GM19395 (cell line): ENCODE data around the gene NAA10.
"Not testable (repeated sequence)": the region's sequence is repeated elsewhere in the genome, so short reads cannot be mapped to it uniquely, and the experiment has no call there.

Source experiments
- ATAC-seq: cut with Tn5 transposase; IDR thresholded peaks from one replicate; pipeline ENCODE4 v1.9.1; 2021; ENCODE audit warnings: mild to moderate bottlenecking, moderate library complexity; ENCODE audit not compliant: unreplicated experiment

NAA10 gene

GRCh38 chrX:153934762-153935325 lies at the start of gene NAA10:
Gene NAA10, minus strand, starts transcription at chrX:153935037. Its CDS starts 133 bp downstream, at chrX:153934904.
- ATAC-seq: peak; percentile 81

GRCh38 chrX:153983321-153983801 lies 48.5 kb upstream of the NAA10 start:
- no peak for ATAC-seq

DNA sequence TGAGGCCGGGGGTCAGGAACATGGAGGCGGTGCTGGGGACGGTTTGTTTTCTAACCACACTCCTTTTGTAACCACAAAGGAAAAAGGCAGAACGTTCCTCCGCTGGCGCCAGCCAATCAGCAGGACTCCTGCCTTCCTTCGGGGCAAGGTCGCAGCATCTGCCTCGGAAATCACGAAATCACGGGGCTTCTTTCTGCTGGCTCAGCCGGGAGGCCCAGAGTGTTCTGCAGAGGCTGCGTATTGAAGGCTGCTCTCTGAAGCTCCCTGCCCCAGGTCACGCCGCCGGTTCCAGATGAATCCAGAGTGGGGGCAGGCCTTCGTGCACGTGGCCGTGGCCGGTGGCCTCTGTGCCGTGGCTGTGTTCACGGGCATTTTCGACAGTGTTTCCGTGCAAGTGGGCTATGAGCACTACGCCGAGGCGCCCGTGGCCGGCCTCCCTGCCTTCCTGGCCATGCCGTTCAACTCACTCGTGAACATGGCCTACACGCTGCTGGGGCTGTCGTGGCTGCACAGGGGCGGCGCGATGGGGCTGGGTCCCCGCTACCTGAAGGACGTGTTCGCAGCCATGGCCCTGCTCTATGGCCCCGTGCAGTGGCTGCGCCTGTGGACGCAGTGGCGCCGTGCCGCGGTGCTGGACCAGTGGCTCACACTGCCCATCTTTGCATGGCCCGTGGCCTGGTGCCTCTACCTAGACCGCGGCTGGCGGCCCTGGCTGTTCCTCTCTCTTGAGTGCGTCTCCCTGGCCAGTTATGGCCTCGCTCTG lies 47.1 kb upstream of the NAA10 start:
- ATAC-seq: no peak

DNA sequence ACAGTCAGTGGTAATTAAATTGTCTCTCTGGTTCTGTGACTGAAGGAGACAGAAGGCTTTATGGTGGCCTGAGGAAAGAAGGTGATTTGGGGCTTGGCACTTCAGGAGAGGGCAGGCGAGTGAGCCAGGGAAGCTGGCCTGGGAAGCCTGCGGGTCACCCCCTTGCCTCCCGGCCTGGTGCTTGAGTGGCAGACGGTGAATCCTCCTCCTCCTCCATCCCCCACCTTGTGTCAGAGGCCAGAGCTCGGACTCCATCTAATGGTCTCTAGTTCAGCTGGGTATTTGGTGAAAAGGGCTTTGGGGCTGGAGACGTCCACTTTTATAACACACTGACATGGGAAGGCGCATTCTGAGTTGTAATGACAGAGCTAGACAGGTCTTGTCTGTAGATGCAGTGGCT lies 46.4 kb upstream of the NAA10 start:
- ATAC-seq: no peak

DNA sequence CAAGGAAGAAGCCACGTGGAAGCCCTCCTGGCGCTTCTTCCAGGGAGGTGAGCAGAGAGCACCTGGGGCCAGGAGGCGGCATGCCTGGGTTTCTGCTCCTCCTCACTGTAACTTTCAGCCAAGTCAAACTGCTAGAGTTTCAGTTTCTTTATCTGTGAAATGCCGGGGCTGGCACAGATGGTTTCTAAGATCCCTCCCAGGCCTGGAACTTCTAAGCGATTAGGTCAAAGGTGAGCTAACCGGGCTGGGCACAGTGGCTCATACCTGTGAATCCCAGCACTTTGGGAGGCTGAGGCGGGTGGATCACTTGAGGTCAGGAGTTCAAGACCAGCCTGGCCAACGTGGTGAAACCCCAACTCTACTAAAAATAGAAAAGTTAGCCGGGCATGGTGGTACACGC lies 45.6 kb upstream of the NAA10 start:
- not testable (repeated sequence) for ATAC-seq

- ATAC-seq: no peak
Observed at GRCh38 chrX:153974726-153975286, 40.0 kb upstream of the NAA10 start.

DNA sequence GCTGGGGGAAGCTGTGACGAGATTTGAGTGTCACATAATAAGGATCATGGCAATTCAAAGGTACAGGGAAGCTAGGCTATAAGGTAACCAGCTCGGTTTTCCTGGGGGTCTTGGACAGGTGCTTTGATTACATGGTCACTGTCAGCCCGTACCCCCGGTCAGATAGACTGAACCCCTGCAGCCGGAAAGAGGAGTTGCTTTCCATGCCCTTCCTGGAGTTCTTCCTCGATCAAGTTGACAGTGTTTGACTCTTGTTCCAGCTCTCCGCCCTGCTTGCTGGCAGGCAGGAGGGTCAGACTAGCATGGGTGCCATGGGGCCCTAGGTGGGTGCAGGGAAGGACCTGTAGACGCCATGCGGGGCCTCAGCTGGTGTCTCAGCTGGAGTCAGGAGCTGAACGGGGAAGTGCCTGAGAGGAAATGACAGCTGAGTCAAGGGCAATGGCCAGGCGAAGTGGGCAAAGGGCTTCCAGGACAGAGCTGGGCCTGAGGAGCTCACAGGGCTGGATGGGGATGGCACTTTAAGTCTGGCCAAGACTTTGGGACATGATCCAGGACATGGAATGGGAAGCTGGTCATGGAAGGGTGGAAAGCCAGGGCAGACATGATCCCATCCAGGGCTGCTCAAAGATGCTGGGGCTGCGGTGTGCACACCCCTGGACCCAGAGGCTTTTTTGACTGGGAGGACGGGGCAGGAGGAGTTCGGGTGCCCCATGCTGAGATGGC lies 39.3 kb upstream of the NAA10 start:
- no peak for ATAC-seq

GRCh38 chrX:153973127-153974002 lies 38.5 kb upstream of the NAA10 start:
- ATAC-seq: no peak

- ATAC-seq: peak; percentile 54
Observed at GRCh38 chrX:153972368-153973126, 37.7 kb upstream of the NAA10 start, which contains the start of gene TMEM187. Gene TMEM187, plus strand, starts transcription at chrX:153972754. Its CDS starts 9,309 bp downstream, at chrX:153982063.

DNA sequence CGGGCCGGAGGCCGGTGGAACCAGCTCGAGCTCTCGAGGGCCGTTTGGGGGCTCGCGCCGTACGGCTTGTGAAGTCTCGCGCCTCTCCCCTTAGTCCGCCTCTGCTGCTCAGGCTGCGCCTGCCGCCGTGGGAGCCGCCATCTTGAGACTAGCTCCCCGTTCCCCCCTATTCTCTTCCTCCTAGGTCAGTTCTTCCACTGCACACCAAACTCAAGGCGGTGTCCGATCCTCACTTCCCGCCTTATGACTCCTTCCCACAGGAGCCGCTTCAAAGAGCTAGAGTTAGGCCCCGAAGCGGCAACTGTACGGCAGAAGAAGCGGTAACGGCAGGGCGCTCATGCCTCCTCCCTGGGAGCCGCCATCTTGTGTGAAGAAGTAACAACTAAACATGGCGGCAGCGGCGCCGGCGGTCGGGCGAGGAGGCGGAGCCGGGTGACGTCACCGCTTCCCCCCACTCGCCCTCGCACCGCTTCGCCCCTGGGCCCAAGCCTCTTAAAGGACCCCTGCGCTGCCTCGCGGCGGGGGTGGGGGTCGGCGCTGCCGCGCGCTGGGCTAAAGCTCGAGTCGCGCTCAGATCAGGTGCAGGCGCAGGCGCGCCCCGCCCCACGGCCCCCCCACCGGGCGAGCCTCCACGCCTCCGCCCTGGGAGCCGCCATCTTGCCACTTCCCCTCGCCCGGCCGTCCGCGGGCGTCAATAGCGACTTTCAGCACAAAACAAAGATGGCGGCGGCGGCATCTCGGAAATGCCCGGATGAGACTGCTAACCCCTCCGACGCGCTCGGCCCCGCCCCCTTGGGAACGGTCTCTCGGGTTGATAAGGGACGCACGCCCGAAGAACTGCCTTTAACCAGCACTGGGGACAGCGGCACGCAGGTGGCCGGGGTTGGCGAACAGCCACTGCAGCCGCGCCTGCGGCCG lies 36.9 kb upstream of the NAA10 start, which contains the start of gene HCFC1:
Gene HCFC1, minus strand, starts transcription at position 369 of the 918 bp plus-strand sequence. CDS start 978 bp downstream, outside the sequence.
- peak; percentile 56 for ATAC-seq

GRCh38 chrX:153971124-153971449 lies 36.2 kb upstream of the NAA10 start:
- ATAC-seq: peak; percentile 47

- ATAC-seq: peak; percentile 13
Observed at GRCh38 chrX:153970357-153971123, 35.7 kb upstream of the NAA10 start.

DNA sequence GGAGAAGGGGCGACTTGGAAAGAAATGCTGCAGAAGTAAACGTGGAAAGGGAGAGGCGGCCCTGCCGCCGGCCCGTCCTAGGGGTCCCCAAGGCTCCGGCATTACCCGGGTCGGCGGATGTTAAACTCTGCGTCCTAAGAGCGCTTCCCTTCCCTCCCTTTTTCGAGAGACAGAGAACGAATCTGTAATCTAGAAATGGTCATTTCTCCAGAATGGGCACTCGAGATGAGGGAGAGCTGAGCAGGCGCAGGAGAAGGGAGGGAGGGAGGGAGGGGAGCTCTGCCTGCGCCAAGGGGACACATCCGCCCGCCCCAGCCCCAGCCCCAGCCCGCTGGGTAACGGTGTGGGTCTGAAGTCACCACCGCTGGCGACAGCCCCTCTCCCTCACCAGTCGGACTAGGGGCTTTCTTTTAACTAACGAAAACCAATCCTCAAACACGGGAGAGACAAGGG lies 35.1 kb upstream of the NAA10 start:
- no peak for ATAC-seq

DNA sequence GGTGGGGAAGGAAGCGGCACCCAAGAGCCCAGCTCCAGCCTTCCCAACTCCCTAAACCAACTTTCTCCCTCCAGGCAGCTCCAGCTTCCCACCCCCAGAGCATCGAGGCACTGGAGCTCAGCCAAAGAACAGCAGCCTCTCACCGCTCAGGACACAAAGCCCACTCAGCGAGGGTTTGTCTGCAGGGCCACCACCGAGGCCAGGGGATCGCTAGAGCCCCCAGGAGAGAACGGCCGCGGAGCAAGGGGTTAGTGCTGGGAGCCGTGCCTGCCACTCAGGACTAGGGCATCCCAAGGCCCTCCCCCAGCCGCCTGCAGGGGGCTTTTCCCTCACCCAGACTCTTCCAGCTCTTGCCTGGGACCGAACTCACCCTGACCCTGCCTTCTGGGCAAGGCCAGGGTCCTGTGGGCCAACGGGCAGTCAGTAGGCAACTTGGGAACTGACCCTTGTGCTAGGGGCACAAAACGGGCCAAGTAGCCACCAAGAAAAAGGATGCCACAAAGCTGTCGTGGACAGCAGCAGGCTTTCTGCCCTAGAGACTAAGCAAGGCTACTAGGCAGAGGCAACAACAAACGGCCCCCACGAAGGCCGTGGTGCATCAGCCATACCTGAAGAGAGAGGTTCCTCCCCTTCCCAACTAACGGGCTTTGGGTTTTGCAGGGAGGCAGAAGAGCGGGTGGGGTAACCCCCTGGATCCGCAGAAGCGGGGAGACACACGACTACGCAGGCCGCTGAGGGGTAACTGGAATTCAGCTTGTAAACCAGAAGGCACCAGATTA lies 34.5 kb upstream of the NAA10 start:
- ATAC-seq: no peak

DNA sequence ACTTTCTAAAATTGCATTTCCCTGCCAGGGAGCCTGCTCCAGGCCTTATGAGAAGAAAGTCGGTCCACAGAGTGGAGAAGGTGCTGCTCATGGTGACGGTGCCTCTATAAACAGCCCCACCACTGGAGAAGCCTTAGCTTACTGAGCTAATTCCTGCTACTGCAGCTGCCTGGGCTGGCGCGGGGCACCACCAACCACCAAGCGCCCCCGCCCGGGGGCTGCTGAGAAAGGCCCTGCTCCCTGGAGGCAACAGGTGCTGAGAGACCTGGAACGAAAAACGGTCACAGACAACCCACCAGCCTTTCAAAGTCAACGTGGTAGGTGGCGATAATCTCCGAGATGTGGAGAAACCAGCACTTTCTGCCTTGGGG lies 33.9 kb upstream of the NAA10 start:
- ATAC-seq: no peak

- no peak for ATAC-seq
Observed at GRCh38 chrX:153968255-153968654, 33.4 kb upstream of the NAA10 start.
